Keratinocyte (primary cell): Measurements from ENCODE around the gene S100A12. TPM values are rescaled to one million over a fixed set of nuclear protein-coding genes. Genes with fewer than 3 reads are reported as not detected.

ENCODE experiments used
- DNase-seq: peaks from one replicate; pipeline ENCODE4 v3.0.0-alpha.2; 2011; ENCODE audit warnings: low read depth, missing footprints, low spot score
- FAIRE-seq: peaks from 2 replicates; lab custom pipeline; 2011; peaks lifted over from hg19 to GRCh38; lab: Jason Lieb, UNC
- H2AFZ ChIP-seq: 2 replicates; pipeline ENCODE4 v1.6.0; 2012; ENCODE audit warnings: low read length, control low read depth, inconsistent platforms; ENCODE audit not compliant: control insufficient read depth
- H3K27ac ChIP-seq: 2 replicates; pipeline ENCODE4 v1.5.1; 2011; ENCODE audit warnings: low read length; ENCODE audit not compliant: control insufficient read depth, insufficient read depth
- H3K27me3 ChIP-seq: 3 replicates; pipeline ENCODE4 v1.6.0; 2011; ENCODE audit warnings: low read length; ENCODE audit not compliant: control insufficient read depth, insufficient read depth; ENCODE audit errors: extremely low read depth
- H3K36me3 ChIP-seq, 2 experiments: 2 replicates in 1 of 2; 3 replicates in 1 of 2; pipeline ENCODE4 v1.5.1; 2011; ENCODE audit warnings: low read length in 2 of 2, mild to moderate bottlenecking in 1 of 2; ENCODE audit not compliant: control insufficient read depth in 2 of 2, insufficient read depth in 2 of 2; ENCODE audit errors: extremely low read depth in 1 of 2
- H3K4me1 ChIP-seq: 3 replicates; pipeline ENCODE4 v1.5.1; 2011; ENCODE audit warnings: low read length; ENCODE audit not compliant: control insufficient read depth, insufficient read depth; ENCODE audit errors: extremely low read depth
- H3K4me2 ChIP-seq: 3 replicates; pipeline ENCODE4 v1.6.0; 2011; ENCODE audit warnings: low read depth, low read length; ENCODE audit not compliant: control insufficient read depth, insufficient read depth; ENCODE audit errors: extremely low read depth
- H3K4me3 ChIP-seq, 3 experiments: fragments of 200-600 bp in 1 of 3; sonication (generic) in 1 of 3; 2 replicates in 2 of 3; 3 replicates in 1 of 3; pipeline ENCODE4 v1.5.1; 2011 to 2016; ENCODE audit warnings: low read length in 3 of 3, mild to moderate bottlenecking in 3 of 3, control low read depth in 2 of 3, inconsistent platforms in 1 of 3, low read depth in 1 of 3, mixed read lengths in 1 of 3, mixed run types in 1 of 3, moderate library complexity in 1 of 3; ENCODE audit not compliant: control insufficient read depth in 2 of 3, insufficient read depth in 2 of 3; ENCODE audit errors: extremely low read depth in 1 of 3
- H3K79me2 ChIP-seq: 2 replicates; pipeline ENCODE4 v1.6.0; 2012; ENCODE audit warnings: low read length; ENCODE audit not compliant: control insufficient read depth, insufficient read depth
- H3K9ac ChIP-seq: 3 replicates; pipeline ENCODE4 v1.6.0; 2011; ENCODE audit warnings: low read length; ENCODE audit not compliant: control insufficient read depth, insufficient read depth; ENCODE audit errors: extremely low read depth
- H3K9me1 ChIP-seq: 3 replicates; pipeline ENCODE4 v1.6.0; 2011; ENCODE audit warnings: low read length; ENCODE audit not compliant: control insufficient read depth, insufficient read depth; ENCODE audit errors: extremely low read depth
- H3K9me3 ChIP-seq: 2 replicates; pipeline ENCODE4 v1.5.1; 2012; ENCODE audit warnings: low read depth, low read length; ENCODE audit not compliant: control insufficient read depth
- H4K20me1 ChIP-seq: 3 replicates; pipeline ENCODE4 v1.6.0; 2011; ENCODE audit warnings: low read length; ENCODE audit not compliant: control insufficient read depth, insufficient read depth; ENCODE audit errors: extremely low read depth
- CTCF ChIP-seq, 3 experiments: IDR thresholded peaks in 1 of 3; conservative IDR thresholded peaks in 1 of 3; optimal IDR thresholded peaks in 1 of 3; 2 replicates in 2 of 3; 3 replicates in 1 of 3; pipeline versions ENCODE3 to v1.5.1; 2011; ENCODE audit warnings: low read length in 3 of 3, mild to moderate bottlenecking in 3 of 3, moderate library complexity in 2 of 3, control low read depth in 1 of 3, inconsistent platforms in 1 of 3; ENCODE audit not compliant: insufficient read depth in 2 of 3; ENCODE audit errors: extremely low read depth in 1 of 3
- EZH2 ChIP-seq: IDR thresholded peaks from one replicate; pipeline ENCODE4 v1.6.1; 2012; ENCODE audit warnings: inconsistent platforms, mild to moderate bottlenecking, low read length, moderate library complexity
- dilution Hi-C: fragments of 300-500 bp; cut with MboI; formaldehyde crosslinking; loops from one replicate; pipeline ENCODE4 v1.7.0; 2020; ENCODE audit warnings: low sequenced_read_pairs; ENCODE audit not compliant: extremely low pct_ligation_motif_present
- polyA plus RNA-seq, 5 experiments: library from polyadenylated mRNA; depleted of rRNA in 3 of 5; stranded (reverse) in 3 of 5; stranded (forward) in 1 of 5; unstranded in 1 of 5; fragments of >200 nt; gene quantifications; 1 replicate in 1 of 5; 2 replicates in 3 of 5; 3 replicates in 1 of 5; pipeline versions ENCODE4 v1.2.1 to v1.2.3, GENCODE V29; 2011 to 2012; ENCODE audit warnings: missing spikeins in 2 of 5, low read depth in 1 of 5, low replicate concordance in 1 of 5

The S100A12 gene
- polyA plus RNA-seq, 1 donor (not counting 4 experiments of a cell fraction or from before 2014, with no cell fraction given), result 1.5 TPM

GRCh38 chr1:153357076-153357852, 18.2 kb downstream of the S100A12 start:
- H4K20me1 ChIP-seq, result no peaks in the 10 kb centered on the region
- H3K36me3 ChIP-seq, result no peaks in the 10 kb centered on the region
- peak overlapping the region; percentile 66 for H3K4me2 ChIP-seq
- H3K4me1 ChIP-seq, result peaks cover 16% of the 10 kb centered on the region
- H3K9me3 ChIP-seq, result no peaks in the 10 kb centered on the region
- dilution Hi-C loops, result loop anchor here (10.0 kb wide), 2 partner anchors 48 to 148 kb away; no protein-coding TSS in a partner anchor
- no peaks in the 10 kb centered on the region for H3K79me2 ChIP-seq
- no peaks in the 10 kb centered on the region for H3K27me3 ChIP-seq
- H2AFZ ChIP-seq, result peak overlapping the region; percentile 55
- peak overlapping the region; percentile 52 for H3K9ac ChIP-seq
- no peaks in the 10 kb centered on the region for H3K9me1 ChIP-seq
- TF ChIP-seq EZH2, result no peak
- no peak for TF ChIP-seq CTCF (optimal IDR thresholded peaks at IDR 0.05 in 1 of 3, IDR thresholded peaks at IDR 0.05 in 1 of 3, conservative IDR thresholded peaks at IDR 0.05 in 1 of 3; ENCODE audit: extremely low read depth in 1 of 3, insufficient read depth in 2 of 3, low read length in 3 of 3)
- FAIRE-seq, result peak; percentile 69
- no peak for DNase-seq
- peak overlapping the region; percentile 47 for H3K27ac ChIP-seq
- no peak overlapping the region for H3K4me3 ChIP-seq

GRCh38 chr1:153356392-153357075, 18.9 kb downstream of the S100A12 start:
- peak; percentile 17 for FAIRE-seq
- H3K27me3 ChIP-seq, result no peaks in the 10 kb centered on the region
- H3K9me3 ChIP-seq, result no peaks in the 10 kb centered on the region
- no peak overlapping the region for H3K27ac ChIP-seq
- DNase-seq, result no peak
- H3K9me1 ChIP-seq, result no peaks in the 10 kb centered on the region
- H3K79me2 ChIP-seq, result no peaks in the 10 kb centered on the region
- no peak overlapping the region for H3K9ac ChIP-seq
- H3K4me3 ChIP-seq, result no peak overlapping the region
- H3K4me2 ChIP-seq, result no peak overlapping the region
- no peaks in the 10 kb centered on the region for H4K20me1 ChIP-seq
- dilution Hi-C loops, result loop anchor here (10.0 kb wide), 2 partner anchors 48 to 148 kb away; no protein-coding TSS in a partner anchor
- H3K4me1 ChIP-seq, result peaks cover 16% of the 10 kb centered on the region
- TF ChIP-seq EZH2, result no peak
- TF ChIP-seq CTCF (optimal IDR thresholded peaks at IDR 0.05 in 1 of 3, IDR thresholded peaks at IDR 0.05 in 1 of 3, conservative IDR thresholded peaks at IDR 0.05 in 1 of 3; ENCODE audit: extremely low read depth in 1 of 3, insufficient read depth in 2 of 3, low read length in 3 of 3), result peak in 1 of 3 experiments; percentile 9
- no peak overlapping the region for H2AFZ ChIP-seq
- no peaks in the 10 kb centered on the region for H3K36me3 ChIP-seq
